Measurements from ENCODE around the gene SYNPR. TPM values are rescaled to one million over a fixed set of nuclear protein-coding genes. Genes with fewer than 3 reads are reported as not detected.

The SYNPR gene
- total RNA-seq, 1 experiment from 2014 or later, result 17.6 TPM

DNA sequence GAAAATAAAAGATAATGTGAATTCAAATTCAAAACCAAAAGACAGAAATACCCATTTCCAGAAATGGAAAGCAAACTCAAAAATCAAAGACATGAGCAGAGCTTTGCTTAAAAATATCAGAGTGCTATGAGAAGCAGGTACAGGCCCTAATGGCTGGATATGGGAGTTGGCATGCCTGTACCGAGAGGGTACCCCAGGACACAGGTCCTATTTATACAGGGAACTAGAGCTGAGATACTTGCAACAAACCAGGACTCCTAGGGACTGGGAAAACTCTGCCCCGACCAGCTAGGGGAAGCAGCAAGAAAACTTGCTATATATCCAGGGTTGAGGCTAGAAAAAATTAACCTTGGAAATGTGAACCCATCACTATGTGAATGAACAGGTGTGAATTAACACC lies 36.0 kb upstream of the SYNPR start:
- Histone ChIP-seq H3K27ac (ENCODE audit: low read depth, low read length, poor library complexity, severe bottlenecking) (no peak overlapping the region), H3K36me3 (ENCODE audit: insufficient read depth, low read length, poor library complexity, severe bottlenecking) (no peaks in the 10 kb centered on the region), H3K4me3 (ENCODE audit: low read depth, low read length, poor library complexity, severe bottlenecking) (no peak overlapping the region), H3K4me1 (ENCODE audit: insufficient read depth, low read length, poor library complexity, severe bottlenecking) (no peaks in the 10 kb centered on the region), H3K9me3 (ENCODE audit: low read depth, low read length, poor library complexity, severe bottlenecking) (no peaks in the 10 kb centered on the region), H3K27me3 (replicated peaks; ENCODE audit: insufficient read depth, low read depth, low read length, poor library complexity) (no peaks in the 10 kb centered on the region)
- BruUV-seq (replicated peaks), result no TSS peak
- TF ChIP-seq EZH2 (IDR thresholded peaks at IDR 0.05; ENCODE audit: borderline replicate concordance, low read depth, low read length, poor library complexity, severe bottlenecking) (no peak), CTCF (conservative IDR thresholded peaks at IDR 0.05; ENCODE audit: low read depth, low read length) (no peak)
- POLR2A ChIA-PET (ENCODE audit: low non-redundant PET), result no interaction called here
- intact Hi-C loops (cut with micrococcal nuclease; ENCODE audit: unreplicated experiment), result no loop called here
- no peak for DNase-seq (ENCODE audit: low spot score)
- CTCF ChIA-PET, result no interaction called here

- H3K4me1 ChIP-seq (ENCODE audit: insufficient read depth, low read length, poor library complexity, severe bottlenecking), result no peaks in the 10 kb centered on the region
- H3K4me3 ChIP-seq (ENCODE audit: low read depth, low read length, poor library complexity, severe bottlenecking), result no peak overlapping the region
- TF ChIP-seq EZH2 (IDR thresholded peaks at IDR 0.05; ENCODE audit: borderline replicate concordance, low read depth, low read length, poor library complexity, severe bottlenecking), result no peak
- TF ChIP-seq CTCF (conservative IDR thresholded peaks at IDR 0.05; ENCODE audit: low read depth, low read length), result no peak
- H3K36me3 ChIP-seq (ENCODE audit: insufficient read depth, low read length, poor library complexity, severe bottlenecking), result no peaks in the 10 kb centered on the region
- ChIA-PET CTCF (no interaction called here), POLR2A (ENCODE audit: low non-redundant PET) (no interaction called here)
- no peak overlapping the region for H3K27ac ChIP-seq (ENCODE audit: low read depth, low read length, poor library complexity, severe bottlenecking)
- H3K9me3 ChIP-seq (ENCODE audit: low read depth, low read length, poor library complexity, severe bottlenecking), result no peaks in the 10 kb centered on the region
- no peak for DNase-seq (ENCODE audit: low spot score)
- intact Hi-C loops (cut with micrococcal nuclease; ENCODE audit: unreplicated experiment), result no loop called here
- no TSS peak for BruUV-seq (replicated peaks)
- H3K27me3 ChIP-seq (replicated peaks; ENCODE audit: insufficient read depth, low read depth, low read length, poor library complexity), result no peaks in the 10 kb centered on the region
Observed at GRCh38 chr3:63244486-63244885, 33.6 kb upstream of the SYNPR start.

- intact Hi-C loops (cut with micrococcal nuclease; ENCODE audit: unreplicated experiment), result no loop called here
- ChIA-PET POLR2A (ENCODE audit: low non-redundant PET) (no interaction called here), CTCF (interaction anchor here (0.7 kb wide), 1 partner anchor 580 kb away, joined by 6 read pairs; no protein-coding TSS in a partner anchor)
- no peaks in the 10 kb centered on the region for H3K9me3 ChIP-seq (ENCODE audit: low read depth, low read length, poor library complexity, severe bottlenecking)
- no TSS peak for BruUV-seq (replicated peaks)
- no peak overlapping the region for H3K27ac ChIP-seq (ENCODE audit: low read depth, low read length, poor library complexity, severe bottlenecking)
- H3K27me3 ChIP-seq (replicated peaks; ENCODE audit: insufficient read depth, low read depth, low read length, poor library complexity), result no peaks in the 10 kb centered on the region
- DNase-seq (ENCODE audit: low spot score), result peak; percentile 19
- TF ChIP-seq CTCF (conservative IDR thresholded peaks at IDR 0.05; ENCODE audit: low read depth, low read length) (0 out of 2 replicates have a peak, but pooled peaks have one; percentile 19), EZH2 (IDR thresholded peaks at IDR 0.05; ENCODE audit: borderline replicate concordance, low read depth, low read length, poor library complexity, severe bottlenecking) (no peak)
- no peak overlapping the region for H3K4me3 ChIP-seq (ENCODE audit: low read depth, low read length, poor library complexity, severe bottlenecking)
- H3K36me3 ChIP-seq (ENCODE audit: insufficient read depth, low read length, poor library complexity, severe bottlenecking), result no peaks in the 10 kb centered on the region
- H3K4me1 ChIP-seq (ENCODE audit: insufficient read depth, low read length, poor library complexity, severe bottlenecking), result no peaks in the 10 kb centered on the region
Observed at GRCh38 chr3:63245726-63246241, 32.3 kb upstream of the SYNPR start.

All from A673 (cell line).